Smooth muscle cell (in vitro differentiated cells): ENCODE data around the gene ELN. TPM values are rescaled to one million over a fixed set of nuclear protein-coding genes. Genes with fewer than 3 reads are reported as not detected.

Source experiments
- DNase-seq: peaks from one replicate; lab custom pipeline; 2025; ENCODE audit not compliant: unreplicated experiment; lab: John Stamatoyannopoulos, UW
- H2AFZ ChIP-seq: fragments of 200-600 bp; sonication (generic); 2 replicates; pipeline ENCODE4 v1.6.0; 2016; ENCODE audit warnings: antibody characterized with exemption, low read depth, mild to moderate bottlenecking
- H3F3A ChIP-seq: fragments of 200-600 bp; sonication (generic); 2 replicates; pipeline ENCODE4 v1.6.0; 2017; ENCODE audit warnings: antibody characterized with exemption, low read depth
- H3K27ac ChIP-seq: fragments of 200-600 bp; sonication (generic); 2 replicates; pipeline ENCODE4 v1.5.1; 2016; ENCODE audit warnings: low read depth, mild to moderate bottlenecking
- H3K27me3 ChIP-seq: fragments of 200-600 bp; sonication (generic); 2 replicates; pipeline ENCODE4 v1.6.1; 2016; ENCODE audit warnings: low read depth, mild to moderate bottlenecking
- H3K36me3 ChIP-seq: fragments of 200-600 bp; sonication (generic); 2 replicates; pipeline ENCODE4 v1.5.1; 2016; ENCODE audit warnings: low read depth
- H3K4me1 ChIP-seq: fragments of 200-600 bp; sonication (generic); 2 replicates; pipeline ENCODE4 v1.5.1; 2016; ENCODE audit warnings: low read depth
- H3K4me2 ChIP-seq: fragments of 200-600 bp; sonication (generic); 2 replicates; pipeline ENCODE4 v1.6.0; 2016; ENCODE audit warnings: mild to moderate bottlenecking
- H3K4me3 ChIP-seq: fragments of 200-600 bp; sonication (generic); 2 replicates; pipeline ENCODE4 v1.5.1; 2016; ENCODE audit warnings: mild to moderate bottlenecking
- H3K79me2 ChIP-seq: fragments of 200-600 bp; sonication (generic); 2 replicates; pipeline ENCODE4 v1.6.0; 2016; ENCODE audit warnings: low read depth, mild to moderate bottlenecking
- H3K9ac ChIP-seq: fragments of 200-600 bp; sonication (generic); 2 replicates; pipeline ENCODE4 v1.6.0; 2016; ENCODE audit warnings: low read depth
- H3K9me3 ChIP-seq: fragments of 200-600 bp; sonication (generic); replicated peaks from 2 replicates; pipeline ENCODE4 v1.5.1; 2016; ENCODE audit warnings: low read depth
- H4K20me1 ChIP-seq: fragments of 200-600 bp; sonication (generic); 2 replicates; pipeline ENCODE4 v1.6.0; 2016; ENCODE audit warnings: low read depth
- WGBS: methylation state at CpG from one replicate; pipeline ENCODE4 v1.1.7; 2016; ENCODE audit warnings: low lambda C conversion rate; 5-methylcytosine and 5-hydroxymethylcytosine counted together
- polyA plus RNA-seq: library from polyadenylated mRNA; unstranded; fragments of >200 nt; fragmentation: Nextera tagmentation; extraction: Ambion mirVana; gene quantifications from 2 replicates; pipeline ENCODE4 v1.2.1, GENCODE V29; 2016
- total RNA-seq: library from RNA; depleted of rRNA; stranded (reverse); fragments of >200 nt; gene quantifications from 2 replicates; pipeline ENCODE4 v1.2.3, GENCODE V29; 2014
- TF ChIP-seq, protein P1 (sequence below): fragments of 200-600 bp; sonication (generic); IDR thresholded peaks from 2 replicates; pipeline ENCODE4 v1.5.1; 2017; ENCODE audit warnings: borderline replicate concordance, mild to moderate bottlenecking, antibody characterized with exemption; ENCODE audit not compliant: insufficient read depth, poor library complexity, severe bottlenecking

Gene ELN
- total and polyA plus RNA-seq, 2 experiments from 2014 or later: 0.13 TPM; not detected in 1

DNA sequence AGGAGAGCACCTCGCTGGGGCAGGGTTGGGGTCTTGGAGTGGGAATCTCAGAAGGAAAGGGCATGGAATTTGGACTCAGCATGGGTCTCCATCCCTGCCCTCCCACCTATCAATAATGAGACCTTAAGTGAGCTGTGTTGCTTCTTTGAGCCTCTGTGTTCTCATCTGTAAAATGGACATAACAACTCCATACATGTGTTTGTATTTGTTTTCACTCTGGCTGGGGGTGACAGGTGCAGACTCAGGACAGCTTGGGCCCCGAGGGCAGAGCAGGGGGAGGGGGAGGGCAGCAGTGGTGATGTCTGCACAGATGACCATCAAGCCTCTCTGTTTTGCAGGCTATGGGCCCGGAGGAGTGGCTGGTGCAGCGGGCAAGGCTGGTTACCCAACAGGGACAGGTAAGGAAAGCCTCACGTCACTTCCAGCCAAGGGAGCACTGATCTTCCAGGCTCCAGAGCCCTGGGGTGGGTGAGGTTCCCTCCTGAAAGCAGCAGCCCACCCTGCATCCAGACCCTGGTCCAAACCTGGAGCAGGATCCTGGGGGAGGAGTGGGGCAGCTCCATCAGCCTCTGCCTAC lies 19.9 kb downstream of the ELN start:
- no peak overlapping the region for H2AFZ ChIP-seq
- H3K9me3 ChIP-seq: no peaks in the 10 kb centered on the region
- no peak for DNase-seq
- TF ChIP-seq, protein P1, sequence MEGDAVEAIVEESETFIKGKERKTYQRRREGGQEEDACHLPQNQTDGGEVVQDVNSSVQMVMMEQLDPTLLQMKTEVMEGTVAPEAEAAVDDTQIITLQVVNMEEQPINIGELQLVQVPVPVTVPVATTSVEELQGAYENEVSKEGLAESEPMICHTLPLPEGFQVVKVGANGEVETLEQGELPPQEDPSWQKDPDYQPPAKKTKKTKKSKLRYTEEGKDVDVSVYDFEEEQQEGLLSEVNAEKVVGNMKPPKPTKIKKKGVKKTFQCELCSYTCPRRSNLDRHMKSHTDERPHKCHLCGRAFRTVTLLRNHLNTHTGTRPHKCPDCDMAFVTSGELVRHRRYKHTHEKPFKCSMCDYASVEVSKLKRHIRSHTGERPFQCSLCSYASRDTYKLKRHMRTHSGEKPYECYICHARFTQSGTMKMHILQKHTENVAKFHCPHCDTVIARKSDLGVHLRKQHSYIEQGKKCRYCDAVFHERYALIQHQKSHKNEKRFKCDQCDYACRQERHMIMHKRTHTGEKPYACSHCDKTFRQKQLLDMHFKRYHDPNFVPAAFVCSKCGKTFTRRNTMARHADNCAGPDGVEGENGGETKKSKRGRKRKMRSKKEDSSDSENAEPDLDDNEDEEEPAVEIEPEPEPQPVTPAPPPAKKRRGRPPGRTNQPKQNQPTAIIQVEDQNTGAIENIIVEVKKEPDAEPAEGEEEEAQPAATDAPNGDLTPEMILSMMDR: no peak
- no peaks in the 10 kb centered on the region for H3K36me3 ChIP-seq
- H3K4me1 ChIP-seq: peaks cover 14% of the 10 kb centered on the region
- H3K79me2 ChIP-seq: no peaks in the 10 kb centered on the region
- peaks cover 13% of the 10 kb centered on the region for H3K27me3 ChIP-seq
- no peaks in the 10 kb centered on the region for H4K20me1 ChIP-seq
- H3K4me3 ChIP-seq: no peak overlapping the region
- H3K9ac ChIP-seq: no peak overlapping the region
- WGBS: 81% methylated on average over 5 of the region's 5 CpGs
- H3K27ac ChIP-seq: no peak overlapping the region
- H3K4me2 ChIP-seq: no peak overlapping the region
- H3F3A ChIP-seq: no peaks in the 10 kb centered on the region

DNA sequence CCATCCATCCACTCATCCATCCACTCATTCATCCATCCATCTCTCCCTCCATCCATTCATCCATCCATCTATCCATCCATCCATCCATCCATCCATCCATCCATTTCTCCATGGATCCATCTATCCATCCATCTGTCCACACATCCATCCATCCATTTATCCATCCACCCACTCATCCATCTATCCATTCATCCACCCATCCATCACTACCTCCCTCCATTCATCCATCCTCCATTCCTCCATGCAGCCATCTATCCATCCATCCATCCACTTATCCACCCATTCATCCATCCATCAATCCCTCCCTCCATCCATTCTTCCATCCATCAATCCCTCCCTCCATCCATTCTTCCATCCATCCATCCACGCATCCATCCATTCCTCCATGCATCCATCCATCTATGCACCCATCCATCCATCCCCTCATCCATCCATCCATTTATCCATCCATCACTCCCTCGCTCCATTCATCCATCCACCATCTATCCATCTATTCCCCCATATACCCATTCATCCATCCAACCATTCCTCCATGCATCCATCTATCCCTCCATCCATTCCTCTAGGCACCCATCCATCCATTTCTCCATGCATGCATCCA lies 21.1 kb downstream of the ELN start:
- WGBS: 91% methylated on average over 2 of the region's 2 CpGs

DNA sequence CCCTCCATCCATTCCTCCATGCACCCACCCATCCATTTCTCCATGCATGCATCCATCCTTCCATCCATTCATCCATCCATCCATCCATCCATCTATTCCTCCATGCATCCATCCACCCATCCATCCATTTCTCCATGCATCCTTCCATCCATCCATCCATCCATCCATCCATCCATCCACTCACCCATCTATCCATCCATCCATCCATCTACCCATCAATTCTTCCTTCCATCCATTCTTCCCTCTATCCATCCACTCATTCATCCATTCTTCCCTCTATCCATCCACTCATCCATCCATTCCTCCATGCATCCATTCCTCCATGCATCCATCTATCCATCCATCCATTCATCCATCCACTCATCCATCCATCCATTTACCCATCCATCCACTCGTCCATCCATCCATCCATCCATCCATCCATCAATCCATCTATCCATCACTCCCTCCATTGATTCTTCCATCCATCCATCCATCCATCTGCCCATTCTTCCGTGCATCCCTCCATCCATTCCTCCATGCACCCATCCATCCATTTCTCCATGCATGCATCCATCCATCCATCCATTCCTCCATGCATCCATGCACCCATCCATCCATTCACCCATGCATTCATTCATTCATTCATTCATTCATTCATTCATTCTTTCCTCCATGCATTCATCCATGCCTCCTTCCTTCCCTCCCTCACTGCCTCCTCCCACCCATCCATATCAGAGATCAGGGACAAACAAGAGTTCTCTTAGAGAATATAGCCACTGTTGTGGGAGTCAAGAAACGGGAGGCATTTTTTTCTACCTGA lies 22.2 kb downstream of the ELN start:
- H3K4me2 ChIP-seq: no peak overlapping the region
- no peaks in the 10 kb centered on the region for H4K20me1 ChIP-seq
- H2AFZ ChIP-seq: no peak overlapping the region
- no peak overlapping the region for H3K27ac ChIP-seq
- no peaks in the 10 kb centered on the region for H3K9me3 ChIP-seq
- H3K79me2 ChIP-seq: no peaks in the 10 kb centered on the region
- H3K27me3 ChIP-seq: peaks cover 18% of the 10 kb centered on the region
- 90% methylated on average over 3 of the region's 3 CpGs for WGBS
- DNase-seq: no peak
- H3K9ac ChIP-seq: no peak overlapping the region
- no peaks in the 10 kb centered on the region for H3F3A ChIP-seq
- TF ChIP-seq, protein P1: no peak
- no peaks in the 10 kb centered on the region for H3K4me1 ChIP-seq
- no peaks in the 10 kb centered on the region for H3K36me3 ChIP-seq
- H3K4me3 ChIP-seq: no peak overlapping the region

More for the DNA sequence above, 21.1 kb downstream of the ELN start:
- Histone ChIP-seq H3K27ac (no peak overlapping the region), H3K4me2 (no peak overlapping the region), H4K20me1 (no peaks in the 10 kb centered on the region), H3K36me3 (no peaks in the 10 kb centered on the region), H3K9me3 (no peaks in the 10 kb centered on the region), H3K4me3 (no peak overlapping the region), H3K27me3 (peaks cover 18% of the 10 kb centered on the region), H2AFZ (no peak overlapping the region), H3K4me1 (peaks cover 2% of the 10 kb centered on the region), H3K9ac (no peak overlapping the region), H3K79me2 (no peaks in the 10 kb centered on the region), H3F3A (no peaks in the 10 kb centered on the region)
- TF ChIP-seq, protein P1: no peak
- DNase-seq: no peak
